Gastrocnemius medialis (tissue), 4 donors: ENCODE measurements around the gene ZEB1. TPM values are rescaled to one million over a fixed set of nuclear protein-coding genes. Genes with fewer than 3 reads are reported as not detected.

Experiments used
- ATAC-seq, 2 donors: fragments of 150-250 bp; one replicate each; pipeline ENCODE4 v1.9.1; 2016
- DNase-seq, 2 donors: peaks; one replicate each; pipeline ENCODE4 v3.0.0-alpha.2; 2019
- H3K27ac ChIP-seq, 4 donors: fragments of 200-600 bp; sonication (generic); 1 replicate in 1 of 4; 2 replicates in 3 of 4; pipeline ENCODE4 v1.5.1; 2016 to 2018; ENCODE audit warnings: mild to moderate bottlenecking in 2 of 4, moderate library complexity in 1 of 4
- H3K27me3 ChIP-seq, 3 donors: fragments of 200-600 bp; sonication (generic) in 2 of 3; 1 replicate in 1 of 3; 2 replicates in 2 of 3; pipeline versions ENCODE4 v1.5.1 to v1.6.0; 2016 to 2019; ENCODE audit warnings: mild to moderate bottlenecking in 1 of 3, moderate library complexity in 1 of 3
- H3K36me3 ChIP-seq, 2 donors: fragments of 200-600 bp; sonication (generic) in 1 of 2; one replicate each; pipeline ENCODE4 v1.5.1; 2017 to 2018
- H3K4me1 ChIP-seq, 2 donors: fragments of 200-600 bp; sonication (generic) in 1 of 2; one replicate each; pipeline ENCODE4 v1.5.1; 2016 to 2017; ENCODE audit warnings: mild to moderate bottlenecking in 2 of 2
- H3K4me3 ChIP-seq, 4 donors: fragments of 200-600 bp; sonication (generic) in 3 of 4; 1 replicate in 1 of 4; 2 replicates in 3 of 4; pipeline ENCODE4 v1.5.1; 2016 to 2019; ENCODE audit warnings: mild to moderate bottlenecking in 2 of 4
- H3K9me3 ChIP-seq, 3 donors: fragments of 200-600 bp; sonication (generic) in 2 of 3; 1 replicate in 1 of 3; 2 replicates in 2 of 3; pipeline ENCODE4 v1.5.1; 2016 to 2019
- CTCF ChIP-seq, 5 experiments: fragments of 450-650 bp in 3 of 5; fragments of 200-600 bp in 2 of 5; sonication (generic) in 2 of 5; IDR thresholded peaks in 4 of 5; conservative IDR thresholded peaks in 1 of 5; 1 replicate in 4 of 5; 2 replicates in 1 of 5; pipeline ENCODE4 v1.5.1; 2016 to 2019; ENCODE audit warnings: antibody characterized with exemption in 5 of 5, mild to moderate bottlenecking in 3 of 5, moderate library complexity in 3 of 5
- POLR2A ChIP-seq, 2 donors: fragments of 450-650 bp; IDR thresholded peaks; one replicate each; pipeline ENCODE4 v1.6.1; 2017; ENCODE audit warnings: antibody characterized with exemption in 2 of 2, mild to moderate bottlenecking in 2 of 2, moderate library complexity in 2 of 2
- in situ Hi-C, 4 donors: fragments of 200-750 bp; cut with MboI; loops; one replicate each; pipeline versions ENCODE4 v1.15.0 to v1.8.0; 2017; ENCODE audit warnings: low sequenced_read_pairs in 4 of 4
- intact Hi-C: fragments of 100-400 bp; cut with DNase I; formaldehyde crosslinking; loops from one replicate; pipeline ENCODE4 v1.15.1; 2023; ENCODE audit warnings: low total_unique reads
- total RNA-seq, 4 donors: library from RNA; depleted of rRNA; stranded (reverse); fragments of >200 nt; gene quantifications; one replicate each; pipeline versions ENCODE4 v1.1.0 to v1.2.3, GENCODE V29; 2016

Gene ZEB1
- total RNA-seq, 4 donors from 2014 or later, result 67.4 to 175 (median 137) TPM

DNA sequence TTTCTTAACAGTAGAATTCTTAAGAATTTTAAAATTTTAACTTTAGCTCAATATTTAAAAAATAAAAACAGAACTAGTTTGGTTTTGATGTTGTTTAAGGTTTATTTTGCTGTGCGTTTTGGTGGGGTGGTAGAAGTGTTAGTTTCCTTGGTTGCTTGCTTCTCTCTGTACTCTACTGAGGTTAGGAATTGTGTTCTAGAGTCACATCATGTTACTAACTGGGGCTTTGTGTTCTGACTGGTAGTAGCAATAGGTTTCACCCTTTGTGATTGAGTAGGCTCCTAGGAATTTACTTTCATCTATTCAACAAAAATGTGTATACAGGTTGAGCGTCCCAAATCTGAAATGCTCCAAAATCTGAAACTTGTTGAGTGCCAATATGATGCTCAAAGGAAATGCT is 99.5 kb downstream of the ZEB1 start:
- in situ Hi-C loops, result no loop called here
- H3K9me3 ChIP-seq, result no peaks in the 10 kb centered on the region
- no peaks in the 10 kb centered on the region for H3K27me3 ChIP-seq
- ATAC-seq, result no peak
- DNase-seq, result no peak
- intact Hi-C loops, result no loop called here
- peaks cover 43 to 54% of the 10 kb centered on the region in 2 donors for H3K4me1 ChIP-seq
- no peak overlapping the region for H3K4me3 ChIP-seq
- no peak overlapping the region for H3K27ac ChIP-seq
- no peaks in the 10 kb centered on the region for H3K36me3 ChIP-seq
- TF ChIP-seq POLR2A (IDR thresholded peaks at IDR 0.05) (no peak), CTCF (IDR thresholded peaks at IDR 0.05 in 4 of 5, conservative IDR thresholded peaks at IDR 0.05 in 1 of 5) (no peak)

DNA sequence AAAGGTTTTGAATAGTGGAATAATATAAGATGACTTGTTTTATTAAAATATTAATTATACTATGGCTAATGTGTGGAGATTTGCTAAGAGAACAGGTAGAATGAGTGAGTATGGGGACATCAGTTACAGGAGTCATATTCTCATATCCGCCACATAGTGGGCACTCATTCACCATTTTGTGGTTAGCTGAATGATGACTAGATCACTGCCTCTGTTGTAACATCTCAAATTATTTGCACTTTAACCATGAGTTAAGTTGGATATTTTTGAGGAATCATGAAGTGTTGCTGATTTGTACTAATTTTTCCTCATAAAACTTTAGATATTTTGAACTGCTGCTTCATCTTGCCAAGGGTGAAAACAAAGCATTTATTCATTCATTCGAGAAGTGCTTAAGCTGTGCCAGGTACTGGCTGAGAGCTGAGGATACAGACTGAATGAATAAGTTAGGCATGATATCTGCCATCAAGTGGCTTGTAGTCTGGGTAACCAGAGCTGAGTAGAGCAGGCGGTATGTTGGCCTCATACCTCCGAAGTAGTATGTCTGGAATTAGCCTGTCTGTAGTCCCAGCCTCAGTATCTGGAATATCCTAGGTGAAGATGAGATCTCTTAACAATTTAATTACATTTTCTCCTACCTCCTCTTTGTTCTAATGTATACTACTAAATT is 100.5 kb downstream of the ZEB1 start:
- Histone ChIP-seq H3K27me3 (no peaks in the 10 kb centered on the region), H3K4me1 (peaks cover 49 to 64% of the 10 kb centered on the region in 2 donors), H3K9me3 (no peaks in the 10 kb centered on the region), H3K36me3 (no peaks in the 10 kb centered on the region), H3K4me3 (no peak overlapping the region), H3K27ac (peak overlapping the region; percentile 17 to 67 (median 46))
- ATAC-seq (peak; percentile 86 to 89), DNase-seq (no peak)
- in situ Hi-C loops (no loop called here), intact Hi-C loops (no loop called here)
- no peak for TF ChIP-seq CTCF (IDR thresholded peaks at IDR 0.05 in 4 of 5, conservative IDR thresholded peaks at IDR 0.05 in 1 of 5)
- no peak for TF ChIP-seq POLR2A (IDR thresholded peaks at IDR 0.05)

- Histone ChIP-seq H3K9me3 (no peaks in the 10 kb centered on the region), H3K27ac (peak overlapping the region in 3 of 4 donors; percentile 2 to 45 (median 19)), H3K36me3 (no peaks in the 10 kb centered on the region), H3K4me3 (no peak overlapping the region), H3K27me3 (no peaks in the 10 kb centered on the region), H3K4me1 (peaks cover 65 to 74% of the 10 kb centered on the region in 2 donors)
- intact Hi-C loops (no loop called here), in situ Hi-C loops (no loop called here)
- DNase-seq (no peak), ATAC-seq (no peak)
- no peak for TF ChIP-seq POLR2A (IDR thresholded peaks at IDR 0.05)
- TF ChIP-seq CTCF (IDR thresholded peaks at IDR 0.05 in 4 of 5, conservative IDR thresholded peaks at IDR 0.05 in 1 of 5), result no peak
Measured at GRCh38 chr10:31421322-31421721, 102.3 kb downstream of the ZEB1 start.

DNA sequence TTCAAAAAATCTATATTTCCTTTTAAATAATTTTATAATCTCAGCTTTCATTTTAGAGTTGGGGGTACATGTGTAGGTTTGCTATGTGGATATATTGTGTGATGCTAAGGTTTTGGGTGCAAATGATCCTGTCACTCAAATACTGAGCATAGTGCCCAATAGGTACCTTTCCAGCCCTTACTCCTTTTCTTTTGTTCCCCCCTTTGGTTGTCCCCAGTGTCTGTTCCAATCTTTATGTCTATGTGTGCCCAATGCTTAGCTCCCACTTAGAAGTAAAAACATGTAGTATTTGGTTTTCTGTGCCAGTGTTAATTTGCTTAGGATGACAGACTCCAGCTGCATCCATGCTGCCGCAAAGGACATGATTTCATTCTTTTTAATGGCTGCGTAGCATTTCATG is 103.6 kb downstream of the ZEB1 start:
- Histone ChIP-seq H3K4me1 (peaks cover 77 to 86% of the 10 kb centered on the region in 2 donors), H3K4me3 (no peak overlapping the region), H3K36me3 (no peaks in the 10 kb centered on the region), H3K9me3 (no peaks in the 10 kb centered on the region), H3K27ac (no peak overlapping the region), H3K27me3 (no peaks in the 10 kb centered on the region)
- intact Hi-C loops, result no loop called here
- DNase-seq, result no peak
- TF ChIP-seq CTCF (IDR thresholded peaks at IDR 0.05 in 4 of 5, conservative IDR thresholded peaks at IDR 0.05 in 1 of 5), result no peak
- no peak for TF ChIP-seq POLR2A (IDR thresholded peaks at IDR 0.05)
- no peak for ATAC-seq
- in situ Hi-C loops, result no loop called here

DNA sequence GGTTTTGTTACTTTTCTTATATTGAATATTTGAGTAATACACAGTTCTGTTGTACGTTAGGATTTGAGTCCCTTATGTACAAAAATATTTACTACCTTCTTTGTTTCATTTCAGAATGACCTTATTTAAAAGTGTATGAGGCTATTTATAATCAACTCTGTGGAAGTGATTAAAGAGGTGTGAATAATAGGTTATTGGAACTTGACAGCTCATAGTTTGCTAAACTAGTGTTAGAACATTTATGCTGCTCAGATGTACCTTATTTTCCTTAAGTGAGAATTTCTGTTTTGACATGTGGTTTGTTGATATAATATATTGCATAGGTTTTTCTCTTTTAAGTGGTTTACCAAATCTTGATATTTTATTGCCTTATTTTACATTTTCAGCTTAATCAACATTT is 105.5 kb downstream of the ZEB1 start:
- Histone ChIP-seq H3K9me3 (no peaks in the 10 kb centered on the region), H3K27ac (peak overlapping the region in 3 of 4 donors; percentile 55 to 80 (median 76)), H3K27me3 (no peaks in the 10 kb centered on the region), H3K36me3 (no peaks in the 10 kb centered on the region), H3K4me3 (no peak overlapping the region), H3K4me1 (peaks cover 66 to 73% of the 10 kb centered on the region in 2 donors)
- ATAC-seq (no peak), DNase-seq (no peak)
- no peak for TF ChIP-seq POLR2A (IDR thresholded peaks at IDR 0.05)
- TF ChIP-seq CTCF (IDR thresholded peaks at IDR 0.05 in 4 of 5, conservative IDR thresholded peaks at IDR 0.05 in 1 of 5), result no peak
- intact Hi-C loops (no loop called here), in situ Hi-C loops (no loop called here)
